Hepatocyte (in vitro differentiated cells): ENCODE measurements around the gene DCDC2. TPM values are rescaled to one million over a fixed set of nuclear protein-coding genes. Genes with fewer than 3 reads are reported as not detected.

Source experiments
- DNase-seq: peaks from one replicate; pipeline ENCODE4 v3.0.0-alpha.2; 2016; ENCODE audit warnings: low spot score
- H2AFZ ChIP-seq: fragments of 200-600 bp; sonication (generic); 2 replicates; pipeline ENCODE4 v1.6.0; 2016; ENCODE audit warnings: antibody characterized with exemption, mild to moderate bottlenecking
- H3K27ac ChIP-seq: fragments of 200-600 bp; sonication (generic); 2 replicates; pipeline ENCODE4 v1.5.1; 2016; ENCODE audit warnings: mild to moderate bottlenecking
- H3K27me3 ChIP-seq: fragments of 200-600 bp; sonication (generic); 2 replicates; pipeline ENCODE4 v1.6.1; 2016
- H3K36me3 ChIP-seq: fragments of 200-600 bp; sonication (generic); replicated peaks from 2 replicates; pipeline ENCODE4 v1.5.1; 2016; ENCODE audit warnings: low read depth; ENCODE audit not compliant: insufficient read depth
- H3K4me1 ChIP-seq: fragments of 200-600 bp; sonication (generic); 2 replicates; pipeline ENCODE4 v1.5.1; 2016; ENCODE audit warnings: mild to moderate bottlenecking, moderate library complexity; ENCODE audit not compliant: insufficient read depth
- H3K4me2 ChIP-seq: fragments of 200-600 bp; sonication (generic); 2 replicates; pipeline ENCODE4 v1.6.0; 2016
- H3K4me3 ChIP-seq: fragments of 200-600 bp; sonication (generic); 2 replicates; pipeline ENCODE4 v1.5.1; 2016; ENCODE audit warnings: mild to moderate bottlenecking
- H3K79me2 ChIP-seq: fragments of 200-600 bp; sonication (generic); 2 replicates; pipeline ENCODE4 v1.6.0; 2017; ENCODE audit warnings: mild to moderate bottlenecking
- H3K9me2 ChIP-seq: fragments of 200-600 bp; sonication (generic); replicated peaks from 2 replicates; pipeline ENCODE4 v1.6.0; 2017; ENCODE audit warnings: mild to moderate bottlenecking; ENCODE audit not compliant: insufficient read depth
- H3K9me3 ChIP-seq: fragments of 200-600 bp; sonication (generic); 2 replicates; pipeline ENCODE4 v1.5.1; 2016; ENCODE audit warnings: low read depth, mild to moderate bottlenecking
- H4K20me1 ChIP-seq: fragments of 200-600 bp; sonication (generic); 2 replicates; pipeline ENCODE4 v1.6.0; 2016; ENCODE audit warnings: mild to moderate bottlenecking; ENCODE audit not compliant: insufficient read depth, poor library complexity, severe bottlenecking
- EZH2 ChIP-seq: fragments of 200-600 bp; sonication (generic); IDR thresholded peaks from 2 replicates; pipeline ENCODE4 v1.6.1; 2016; ENCODE audit warnings: antibody characterized with exemption, mild to moderate bottlenecking, borderline replicate concordance
- EZH2phosphoT487 ChIP-seq: fragments of 200-600 bp; sonication (generic); IDR thresholded peaks from one replicate; pipeline ENCODE4 v1.6.1; 2018; ENCODE audit warnings: antibody characterized with exemption, mild to moderate bottlenecking, low read depth, moderate library complexity; ENCODE audit not compliant: unreplicated experiment, severe bottlenecking
- WGBS: methylation state at CpG from one replicate; pipeline ENCODE4 v1.1.6; 2016; ENCODE audit warnings: low lambda C conversion rate; ENCODE audit errors: missing lambda C conversion rate; 5-methylcytosine and 5-hydroxymethylcytosine counted together
- polyA plus RNA-seq: library from polyadenylated mRNA; unstranded; fragments of >200 nt; fragmentation: Nextera tagmentation; extraction: Ambion mirVana; gene quantifications from 2 replicates; pipeline ENCODE4 v1.2.1, GENCODE V29; 2016
- total RNA-seq: library from RNA; depleted of rRNA; stranded (reverse); fragments of >200 nt; gene quantifications from 2 replicates; pipeline ENCODE4 v1.2.3, GENCODE V29; 2014
- TF ChIP-seq, protein P1 (sequence below): fragments of 200-600 bp; sonication (generic); IDR thresholded peaks from 2 replicates; pipeline ENCODE4 v1.5.1; 2016; ENCODE audit warnings: antibody characterized with exemption, mild to moderate bottlenecking; ENCODE audit not compliant: poor library complexity

The DCDC2 gene
- total and polyA plus RNA-seq, 2 experiments from 2014 or later, result 2.7 to 4.7 TPM

DNA sequence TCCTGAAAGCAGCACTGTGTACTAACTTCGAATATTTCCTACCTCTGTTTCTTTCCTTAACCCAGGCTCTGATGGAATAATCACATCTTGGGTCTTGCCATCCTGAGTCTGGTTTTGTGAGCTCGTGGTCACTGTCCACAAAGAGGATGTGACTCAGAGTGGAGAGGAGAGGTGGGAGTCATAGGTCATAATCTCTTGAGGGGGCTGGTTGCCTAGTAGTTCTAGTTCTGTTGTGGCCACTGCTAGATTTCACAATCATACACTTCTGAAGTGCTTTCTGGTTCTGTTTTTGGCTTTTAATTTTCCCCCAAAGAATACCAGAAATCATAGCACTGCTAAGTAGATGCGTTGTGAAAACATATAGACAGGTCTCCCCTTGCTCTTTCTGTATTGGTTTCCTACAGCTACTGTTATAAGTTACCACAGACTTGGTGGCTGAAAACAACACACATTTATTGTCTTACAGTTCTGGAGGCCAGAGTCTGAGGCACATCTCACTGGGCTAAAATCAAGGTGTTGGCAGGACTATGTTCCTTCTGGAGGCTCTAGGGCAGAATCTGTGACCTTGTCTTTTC, 129.1 kb downstream of the DCDC2 start:
- Histone ChIP-seq H3K4me3 (no peak overlapping the region), H3K36me3 (no peaks in the 10 kb centered on the region), H3K9me3 (no peaks in the 10 kb centered on the region), H3K9me2 (no peaks in the 10 kb centered on the region), H3K79me2 (no peaks in the 10 kb centered on the region), H2AFZ (no peak overlapping the region), H3K4me1 (no peaks in the 10 kb centered on the region), H4K20me1 (no peaks in the 10 kb centered on the region), H3K27me3 (peaks cover 2% of the 10 kb centered on the region), H3K4me2 (no peak overlapping the region), H3K27ac (no peak overlapping the region)
- DNase-seq, result no peak
- WGBS, result 71% methylated on average over 3 of the region's 3 CpGs
- no peak for TF ChIP-seq EZH2phosphoT487
- TF ChIP-seq, protein P1, sequence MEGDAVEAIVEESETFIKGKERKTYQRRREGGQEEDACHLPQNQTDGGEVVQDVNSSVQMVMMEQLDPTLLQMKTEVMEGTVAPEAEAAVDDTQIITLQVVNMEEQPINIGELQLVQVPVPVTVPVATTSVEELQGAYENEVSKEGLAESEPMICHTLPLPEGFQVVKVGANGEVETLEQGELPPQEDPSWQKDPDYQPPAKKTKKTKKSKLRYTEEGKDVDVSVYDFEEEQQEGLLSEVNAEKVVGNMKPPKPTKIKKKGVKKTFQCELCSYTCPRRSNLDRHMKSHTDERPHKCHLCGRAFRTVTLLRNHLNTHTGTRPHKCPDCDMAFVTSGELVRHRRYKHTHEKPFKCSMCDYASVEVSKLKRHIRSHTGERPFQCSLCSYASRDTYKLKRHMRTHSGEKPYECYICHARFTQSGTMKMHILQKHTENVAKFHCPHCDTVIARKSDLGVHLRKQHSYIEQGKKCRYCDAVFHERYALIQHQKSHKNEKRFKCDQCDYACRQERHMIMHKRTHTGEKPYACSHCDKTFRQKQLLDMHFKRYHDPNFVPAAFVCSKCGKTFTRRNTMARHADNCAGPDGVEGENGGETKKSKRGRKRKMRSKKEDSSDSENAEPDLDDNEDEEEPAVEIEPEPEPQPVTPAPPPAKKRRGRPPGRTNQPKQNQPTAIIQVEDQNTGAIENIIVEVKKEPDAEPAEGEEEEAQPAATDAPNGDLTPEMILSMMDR, result no peak
- TF ChIP-seq EZH2, result no peak

DNA sequence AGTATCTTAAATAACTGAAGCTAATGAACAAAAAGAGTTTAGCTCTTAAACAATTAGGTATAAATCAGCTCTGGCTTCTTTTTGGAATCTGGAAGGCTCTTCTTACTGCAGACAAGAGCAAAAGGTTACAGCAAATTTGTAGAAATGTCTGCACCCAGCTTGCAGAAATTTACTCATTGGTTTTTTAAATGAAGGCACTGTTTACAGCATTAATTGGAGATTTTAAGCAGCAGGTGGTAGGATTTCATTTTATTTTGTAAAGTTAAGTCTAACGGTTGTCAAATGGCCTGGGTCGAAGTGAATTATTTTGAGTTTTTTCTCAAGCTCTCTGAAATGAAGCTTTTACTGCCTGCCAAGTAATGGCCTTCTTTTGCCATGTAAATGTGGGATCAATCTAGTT, 129.7 kb downstream of the DCDC2 start:
- WGBS, result 54% methylated on average over 2 of the region's 2 CpGs
- H3K27me3 ChIP-seq, result peaks cover 2% of the 10 kb centered on the region
- TF ChIP-seq, protein P1, result no peak
- TF ChIP-seq EZH2phosphoT487 (no peak), EZH2 (no peak)

DNA sequence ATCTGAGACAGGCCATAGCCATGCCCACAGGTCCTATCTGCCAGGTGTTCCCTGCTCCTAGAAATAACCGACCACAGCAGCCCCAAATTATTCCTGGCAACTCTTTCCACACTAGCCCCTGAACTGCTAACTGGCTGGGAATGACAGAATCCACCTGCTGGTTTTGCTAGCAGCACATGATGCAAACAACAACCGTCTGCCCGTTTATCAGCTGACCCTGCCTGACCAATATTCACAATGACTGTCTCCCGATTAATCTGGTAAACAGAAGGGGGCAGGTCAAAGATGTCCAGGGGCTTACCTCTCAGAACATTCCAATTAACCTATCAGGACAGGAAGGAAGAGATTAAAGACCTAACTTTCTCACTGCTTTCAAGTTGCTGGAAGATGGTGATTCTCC, 130.3 kb downstream of the DCDC2 start:
- Histone ChIP-seq H3K27ac (no peak overlapping the region), H3K27me3 (peaks cover 2% of the 10 kb centered on the region), H3K36me3 (no peaks in the 10 kb centered on the region), H3K4me3 (no peak overlapping the region), H3K79me2 (no peaks in the 10 kb centered on the region), H3K4me2 (no peak overlapping the region), H4K20me1 (no peaks in the 10 kb centered on the region), H3K9me3 (no peaks in the 10 kb centered on the region), H3K4me1 (no peaks in the 10 kb centered on the region), H2AFZ (no peak overlapping the region), H3K9me2 (no peaks in the 10 kb centered on the region)
- TF ChIP-seq EZH2phosphoT487 (no peak), EZH2 (no peak)
- TF ChIP-seq, protein P1, result no peak
- 23% methylated on average over 4 of the region's 4 CpGs for WGBS
- DNase-seq, result no peak

More for the DNA sequence above, 129.7 kb downstream of the DCDC2 start:
- Histone ChIP-seq H3K27ac (no peak overlapping the region), H3K4me3 (no peak overlapping the region), H3K4me1 (no peaks in the 10 kb centered on the region), H2AFZ (no peak overlapping the region), H3K9me3 (no peaks in the 10 kb centered on the region), H3K36me3 (no peaks in the 10 kb centered on the region), H3K79me2 (no peaks in the 10 kb centered on the region), H4K20me1 (no peaks in the 10 kb centered on the region), H3K9me2 (no peaks in the 10 kb centered on the region), H3K4me2 (no peak overlapping the region)
- no peak for DNase-seq

DNA sequence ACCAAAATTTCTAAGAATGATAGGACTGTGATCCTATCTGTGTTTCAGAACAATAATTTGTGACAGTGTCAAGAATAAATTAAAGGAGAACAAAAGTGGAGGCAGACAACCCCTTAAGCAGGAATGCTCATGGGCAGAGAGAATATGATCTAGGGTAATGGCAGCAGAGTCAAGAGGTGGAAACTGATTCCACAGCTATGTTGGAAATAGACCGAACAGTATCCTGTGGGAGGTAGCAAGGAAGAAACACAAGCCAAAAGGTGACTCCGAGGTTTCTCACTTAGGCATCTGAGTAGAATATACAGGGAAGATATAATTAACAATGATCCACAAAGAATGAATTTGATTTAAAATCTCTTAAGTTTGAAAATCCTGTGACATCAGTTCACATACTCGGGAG, 131.3 kb downstream of the DCDC2 start:
- 85% methylated on average over 3 of the region's 3 CpGs for WGBS
- Histone ChIP-seq H3K4me1 (no peaks in the 10 kb centered on the region), H3K27me3 (peaks cover 2% of the 10 kb centered on the region), H3K79me2 (no peaks in the 10 kb centered on the region), H3K27ac (no peak overlapping the region), H3K9me3 (no peaks in the 10 kb centered on the region), H3K9me2 (no peaks in the 10 kb centered on the region), H4K20me1 (no peaks in the 10 kb centered on the region), H3K36me3 (no peaks in the 10 kb centered on the region), H3K4me2 (no peak overlapping the region), H3K4me3 (no peak overlapping the region), H2AFZ (no peak overlapping the region)
- DNase-seq, result no peak
- TF ChIP-seq EZH2phosphoT487 (no peak), EZH2 (no peak)
- TF ChIP-seq, protein P1, result no peak
